Gastrocnemius medialis (tissue), 4 donors: ENCODE results near the gene CXCL8.

Experiments used
- CTCF ChIP-seq, 5 experiments: fragments of 450-650 bp in 3 of 5; fragments of 200-600 bp in 2 of 5; sonication (generic) in 2 of 5; IDR thresholded peaks in 4 of 5; conservative IDR thresholded peaks in 1 of 5; 1 replicate in 4 of 5; 2 replicates in 1 of 5; pipeline ENCODE4 v1.5.1; 2016 to 2019; ENCODE audit warnings: antibody characterized with exemption in 5 of 5, mild to moderate bottlenecking in 3 of 5, moderate library complexity in 3 of 5
- POLR2A ChIP-seq, 2 donors: fragments of 450-650 bp; IDR thresholded peaks; one replicate each; pipeline ENCODE4 v1.6.1; 2017; ENCODE audit warnings: antibody characterized with exemption in 2 of 2, mild to moderate bottlenecking in 2 of 2, moderate library complexity in 2 of 2

GRCh38 chr4:73740353-73740778 is at the start of gene CXCL8:
- no peak for TF ChIP-seq POLR2A (IDR thresholded peaks at IDR 0.05)
- no peak for TF ChIP-seq CTCF (IDR thresholded peaks at IDR 0.05 in 4 of 5, conservative IDR thresholded peaks at IDR 0.05 in 1 of 5)
